ENCODE measurements around the gene ZNF221. TPM values are rescaled to one million over a fixed set of nuclear protein-coding genes. Genes with fewer than 3 reads are reported as not detected.

The ZNF221 gene
- total RNA-seq, 4 donors from 2014 or later, result 0.77 to 26.9 (median 9.4) TPM; not detected in 1

DNA sequence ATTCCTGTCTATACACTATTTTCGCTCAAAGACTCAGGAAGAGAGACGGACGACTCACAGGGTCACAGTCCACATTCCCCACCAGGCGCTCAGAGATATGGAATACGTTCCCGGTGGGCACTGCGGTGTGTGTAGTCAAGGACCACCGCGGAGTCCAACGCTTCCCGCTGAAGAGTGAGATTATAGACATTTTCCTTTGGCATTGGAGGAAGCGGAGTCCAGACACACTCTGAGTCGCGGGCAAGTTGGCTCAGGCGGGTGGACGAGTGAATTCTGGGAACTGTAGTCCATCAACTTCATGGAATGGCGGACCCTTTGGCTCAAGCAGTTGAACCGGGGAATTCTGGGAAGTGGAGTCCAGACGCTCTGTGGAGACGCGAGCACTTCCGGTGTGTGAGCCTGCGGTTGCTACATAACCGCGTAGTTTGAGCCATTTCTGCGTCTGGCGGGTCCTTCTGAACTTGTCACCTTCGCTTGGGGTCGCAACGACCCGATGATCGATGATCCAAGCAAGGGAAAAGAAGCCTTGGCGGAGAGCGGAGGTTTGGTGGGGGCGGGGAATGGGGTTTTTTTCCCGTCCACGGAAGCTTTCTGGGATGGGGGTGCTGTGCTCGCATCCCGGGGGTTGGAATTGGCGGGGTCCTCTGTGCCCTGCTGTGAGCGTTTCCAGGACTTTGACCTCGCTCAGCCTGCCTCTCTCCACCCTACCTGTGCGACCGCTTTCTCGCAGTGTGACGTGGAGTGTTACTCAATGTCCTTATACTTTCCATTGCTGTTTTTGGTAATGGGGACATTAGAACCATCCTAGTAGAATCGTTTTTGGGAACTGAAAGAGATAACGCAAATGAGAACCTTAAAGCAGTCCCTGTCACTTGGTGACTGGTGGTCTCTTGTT is 51.8 kb downstream of the ZNF221 start, which contains the start of gene ZNF230:
ZNF230 (plus strand) TSS at position 392 of the 895 bp plus-strand sequence. CDS start 4,122 bp downstream, outside the sequence.
- DNase-seq, result peak; percentile 89 to 95
- Histone ChIP-seq H3K9me3 (peaks cover 0 to 22% of the 10 kb centered on the region in 2 donors), H3K27me3 (no peaks in the 10 kb centered on the region), H3K36me3 (no peaks in the 10 kb centered on the region), H3K27ac (peak within 1 kb of the TSS; percentile 45 to 55), H3K4me1 (peaks cover 0 to 5% of the 10 kb centered on the region in 2 donors), H3K4me3 (peak within 1 kb of the TSS; percentile 60 to 73)
- intact Hi-C loops (cut with DNase I; ENCODE audit: low total_unique reads), result no loop called here
- no peak for TF ChIP-seq POLR2A (IDR thresholded peaks at IDR 0.05)
- TF ChIP-seq, protein P1, sequence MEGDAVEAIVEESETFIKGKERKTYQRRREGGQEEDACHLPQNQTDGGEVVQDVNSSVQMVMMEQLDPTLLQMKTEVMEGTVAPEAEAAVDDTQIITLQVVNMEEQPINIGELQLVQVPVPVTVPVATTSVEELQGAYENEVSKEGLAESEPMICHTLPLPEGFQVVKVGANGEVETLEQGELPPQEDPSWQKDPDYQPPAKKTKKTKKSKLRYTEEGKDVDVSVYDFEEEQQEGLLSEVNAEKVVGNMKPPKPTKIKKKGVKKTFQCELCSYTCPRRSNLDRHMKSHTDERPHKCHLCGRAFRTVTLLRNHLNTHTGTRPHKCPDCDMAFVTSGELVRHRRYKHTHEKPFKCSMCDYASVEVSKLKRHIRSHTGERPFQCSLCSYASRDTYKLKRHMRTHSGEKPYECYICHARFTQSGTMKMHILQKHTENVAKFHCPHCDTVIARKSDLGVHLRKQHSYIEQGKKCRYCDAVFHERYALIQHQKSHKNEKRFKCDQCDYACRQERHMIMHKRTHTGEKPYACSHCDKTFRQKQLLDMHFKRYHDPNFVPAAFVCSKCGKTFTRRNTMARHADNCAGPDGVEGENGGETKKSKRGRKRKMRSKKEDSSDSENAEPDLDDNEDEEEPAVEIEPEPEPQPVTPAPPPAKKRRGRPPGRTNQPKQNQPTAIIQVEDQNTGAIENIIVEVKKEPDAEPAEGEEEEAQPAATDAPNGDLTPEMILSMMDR (IDR thresholded peaks at IDR 0.05), result no peak

DNA sequence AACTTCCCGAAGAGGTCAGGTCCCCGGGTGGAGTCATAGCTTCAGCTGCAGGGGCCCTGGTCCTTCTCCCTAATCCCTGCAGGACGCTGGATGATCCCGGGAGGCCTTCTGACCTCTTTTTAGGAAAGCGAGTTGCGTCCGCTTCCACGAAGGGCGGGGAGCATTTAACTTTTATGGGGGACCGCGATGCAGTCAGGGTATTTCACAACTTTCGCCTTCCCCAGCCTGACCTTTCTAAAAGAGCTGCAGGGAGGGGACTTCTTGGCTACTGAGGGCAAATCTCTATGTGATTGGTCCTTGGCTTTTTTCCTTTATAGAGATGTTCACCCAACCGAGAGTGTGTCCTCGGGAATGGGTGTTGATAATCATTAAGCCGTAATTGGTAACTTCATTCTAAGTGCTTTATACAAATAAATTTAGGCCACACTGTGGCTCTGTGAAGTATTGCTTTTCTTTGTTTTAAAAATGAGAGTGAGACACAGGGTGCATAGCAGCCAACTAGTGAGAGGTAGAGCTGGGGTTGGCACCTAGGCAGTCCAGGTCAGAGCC is 52.5 kb downstream of the ZNF221 start:
- intact Hi-C loops (cut with DNase I; ENCODE audit: low total_unique reads), result no loop called here
- DNase-seq, result no peak
- H3K27ac ChIP-seq, result peak overlapping the region in 1 of 2 donors; percentile 34
- no peaks in the 10 kb centered on the region for H3K36me3 ChIP-seq
- peak overlapping the region; percentile 60 to 73 for H3K4me3 ChIP-seq
- peaks cover 0 to 5% of the 10 kb centered on the region in 2 donors for H3K4me1 ChIP-seq
- peaks cover 0 to 27% of the 10 kb centered on the region in 2 donors for H3K9me3 ChIP-seq
- no peak for TF ChIP-seq POLR2A (IDR thresholded peaks at IDR 0.05)
- TF ChIP-seq, protein P1 (IDR thresholded peaks at IDR 0.05), result no peak
- no peaks in the 10 kb centered on the region for H3K27me3 ChIP-seq

DNA sequence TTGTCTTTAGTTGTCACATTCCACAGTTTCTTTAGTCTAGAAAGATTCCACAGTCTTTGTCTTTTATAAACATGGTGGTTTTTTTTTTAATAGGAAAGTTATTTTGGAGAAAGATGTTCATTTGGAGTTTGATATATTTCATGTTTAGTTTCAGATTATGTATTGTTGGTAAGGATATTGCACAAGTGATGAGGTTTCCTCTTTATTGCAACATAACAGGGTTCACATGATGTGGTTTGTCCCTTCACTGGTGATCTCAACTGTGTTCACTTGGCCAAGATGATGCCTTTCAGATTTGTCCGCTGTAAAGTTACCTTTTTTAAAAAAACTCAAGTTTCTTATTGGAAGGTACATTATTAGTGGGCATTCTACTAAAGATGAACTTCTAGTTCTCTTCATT is 54.9 kb downstream of the ZNF221 start:
- H3K4me1 ChIP-seq, result peaks cover 0 to 5% of the 10 kb centered on the region in 2 donors
- DNase-seq, result no peak
- H3K36me3 ChIP-seq, result peaks cover 0 to 6% of the 10 kb centered on the region in 2 donors
- no peaks in the 10 kb centered on the region for H3K27me3 ChIP-seq
- peaks cover 3 to 52% of the 10 kb centered on the region in 2 donors for H3K9me3 ChIP-seq
- no peak overlapping the region for H3K4me3 ChIP-seq
- TF ChIP-seq POLR2A (IDR thresholded peaks at IDR 0.05), result no peak
- TF ChIP-seq, protein P1 (IDR thresholded peaks at IDR 0.05), result no peak
- intact Hi-C loops (cut with DNase I; ENCODE audit: low total_unique reads), result no loop called here
- no peak overlapping the region for H3K27ac ChIP-seq

- TF ChIP-seq, protein P1 (IDR thresholded peaks at IDR 0.05), result no peak
- no peak for TF ChIP-seq POLR2A (IDR thresholded peaks at IDR 0.05)
- Histone ChIP-seq H3K4me1 (peaks cover 0 to 5% of the 10 kb centered on the region in 2 donors), H3K9me3 (peaks cover 3 to 66% of the 10 kb centered on the region in 2 donors), H3K36me3 (peaks cover 0 to 6% of the 10 kb centered on the region in 2 donors), H3K27me3 (no peaks in the 10 kb centered on the region), H3K4me3 (no peak overlapping the region), H3K27ac (no peak overlapping the region)
- DNase-seq, result no peak
- intact Hi-C loops (cut with DNase I; ENCODE audit: low total_unique reads), result no loop called here
Measured at GRCh38 chr19:44007473-44007872, 56.4 kb downstream of the ZNF221 start.

DNA sequence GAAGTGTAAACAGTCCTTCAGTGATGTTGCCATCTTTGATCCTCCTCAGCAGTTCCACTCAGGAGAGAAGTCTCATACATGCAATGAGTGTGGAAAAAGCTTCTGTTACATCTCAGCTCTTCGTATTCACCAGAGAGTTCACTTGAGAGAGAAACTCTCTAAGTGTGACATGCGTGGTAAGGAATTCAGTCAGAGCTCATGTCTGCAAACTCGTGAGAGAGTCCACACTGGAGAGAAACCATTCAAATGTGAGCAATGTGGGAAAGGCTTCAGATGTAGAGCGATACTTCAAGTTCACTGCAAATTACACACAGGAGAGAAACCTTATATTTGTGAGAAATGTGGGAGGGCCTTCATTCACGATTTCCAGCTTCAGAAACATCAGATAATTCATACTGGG is 59.4 kb downstream of the ZNF221 start:
- H3K27me3 ChIP-seq, result no peaks in the 10 kb centered on the region
- no peaks in the 10 kb centered on the region for H3K4me1 ChIP-seq
- peaks cover 0 to 6% of the 10 kb centered on the region in 2 donors for H3K36me3 ChIP-seq
- no peak overlapping the region for H3K27ac ChIP-seq
- H3K9me3 ChIP-seq, result peaks cover 3 to 73% of the 10 kb centered on the region in 2 donors
- DNase-seq, result no peak
- TF ChIP-seq, protein P1 (IDR thresholded peaks at IDR 0.05), result no peak
- TF ChIP-seq POLR2A (IDR thresholded peaks at IDR 0.05), result no peak
- H3K4me3 ChIP-seq, result no peak overlapping the region
- intact Hi-C loops (cut with DNase I; ENCODE audit: low total_unique reads), result no loop called here
